Endodermal cell (in vitro differentiated cells): Measurements from ENCODE around the gene CLDND2. TPM values are rescaled to one million over a fixed set of nuclear protein-coding genes. Genes with fewer than 3 reads are reported as not detected.

Experiments
- DNase-seq: peaks from one replicate; pipeline ENCODE4 v3.0.0-alpha.2; 2017
- H3K27ac ChIP-seq: 2 replicates; pipeline ENCODE4 v1.5.1; 2013; ENCODE audit warnings: mild to moderate bottlenecking, low read depth, low read length, moderate library complexity
- H3K27me3 ChIP-seq: 2 replicates; pipeline ENCODE4 v1.6.1; 2013; ENCODE audit warnings: mild to moderate bottlenecking, low read length, moderate library complexity; ENCODE audit not compliant: insufficient read depth, control insufficient read depth, poor library complexity, severe bottlenecking
- H3K36me3 ChIP-seq: 2 replicates; pipeline ENCODE4 v1.7.0; 2013; ENCODE audit warnings: mild to moderate bottlenecking, low read length, moderate library complexity; ENCODE audit not compliant: control insufficient read depth, insufficient read depth
- H3K4me1 ChIP-seq: one replicate; pipeline ENCODE4 v1.7.0; 2013; ENCODE audit warnings: low read length; ENCODE audit not compliant: control insufficient read depth, insufficient read depth
- H3K4me3 ChIP-seq: 2 replicates; pipeline ENCODE4 v1.5.1; 2013; ENCODE audit warnings: mild to moderate bottlenecking, low read length, moderate library complexity
- H3K9ac ChIP-seq: 2 replicates; pipeline ENCODE4 v1.6.1; 2013; ENCODE audit warnings: mild to moderate bottlenecking, low read length, moderate library complexity; ENCODE audit not compliant: poor library complexity, severe bottlenecking; ENCODE audit errors: extremely low read depth
- H3K9me3 ChIP-seq: 2 replicates; pipeline ENCODE4 v1.6.1; 2013; ENCODE audit warnings: mild to moderate bottlenecking, low read length, moderate library complexity; ENCODE audit not compliant: control insufficient read depth
- H3K27ac Mint-ChIP-seq: 2 replicates; pipeline ENCODE4 v1.8.0; 2020; ENCODE audit warnings: mixed read lengths
- H3K27me3 Mint-ChIP-seq: 2 replicates; pipeline ENCODE4 v1.8.0; 2021; ENCODE audit warnings: mild to moderate bottlenecking, mixed read lengths; ENCODE audit not compliant: insufficient read depth
- H3K36me3 Mint-ChIP-seq: 2 replicates; pipeline ENCODE4 v1.8.0; 2020; ENCODE audit warnings: low read depth, mixed read lengths
- H3K4me1 Mint-ChIP-seq: 2 replicates; pipeline ENCODE4 v1.8.0; 2020; ENCODE audit warnings: mixed read lengths
- H3K4me3 Mint-ChIP-seq: 2 replicates; pipeline ENCODE4 v1.8.0; 2020; ENCODE audit warnings: mild to moderate bottlenecking, moderate library complexity, mixed read lengths
- H3K9me3 Mint-ChIP-seq: 2 replicates; pipeline ENCODE4 v1.8.0; 2020; ENCODE audit warnings: mild to moderate bottlenecking, mixed read lengths
- CTCF ChIP-seq: fragments of 200-600 bp; sonication (generic); conservative IDR thresholded peaks from 2 replicates; pipeline ENCODE4 v1.5.0; 2021; ENCODE audit warnings: antibody characterized with exemption, mild to moderate bottlenecking
- WGBS, 2 experiments: methylation state at CpG; one replicate each; pipeline versions ENCODE4 v1.1.5 to v1.1.7; 2013; ENCODE audit warnings: missing lambda C conversion rate in 2 of 2, mixed read lengths in 1 of 2; ENCODE audit not compliant: insufficient coverage in 1 of 2, insufficient read length in 1 of 2; 5-methylcytosine and 5-hydroxymethylcytosine counted together
- total RNA-seq, 2 donors: library from RNA; stranded (reverse); fragmentation: NEBNext Ultra II Directional in 1 of 2; extraction: Animal tissue kit (Norgen Biotek cat#: 25700) in 1 of 2; gene quantifications; 2 replicates in 1 of 2; 3 replicates in 1 of 2; pipeline ENCODE4 v1.2.1, GENCODE V29; 2021

Gene CLDND2
- total RNA-seq, 2 donors from 2014 or later = 1.3 to 2.5 TPM

DNA sequence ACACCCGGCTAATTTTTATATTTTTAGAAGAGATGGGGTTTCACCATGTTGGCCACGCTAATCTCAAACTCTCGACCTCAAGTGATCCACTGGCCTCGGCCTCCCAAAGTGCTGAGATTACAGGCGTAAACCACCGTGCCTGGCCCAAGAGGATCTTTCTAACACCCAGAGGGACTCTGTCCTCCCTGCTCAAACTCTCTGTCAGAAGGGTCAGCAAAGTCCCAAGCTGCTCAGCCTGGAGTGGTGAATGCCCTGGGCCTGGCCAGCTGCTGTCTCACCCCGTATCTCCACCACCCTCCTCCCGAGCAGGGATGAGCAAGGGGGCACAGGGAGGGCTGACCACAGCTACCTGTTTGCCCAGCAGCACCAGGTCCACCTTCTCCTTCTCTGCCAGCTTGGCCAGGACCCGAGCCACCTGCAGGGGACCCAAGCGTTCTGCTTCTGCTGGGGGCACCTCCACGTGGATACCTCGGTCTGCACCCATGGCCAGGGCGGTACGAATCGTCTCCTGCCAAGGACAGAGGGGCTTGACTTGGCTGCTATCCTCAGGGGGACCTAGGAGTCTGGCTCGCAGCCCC, 15.9 kb downstream of the CLDND2 start:
- TF ChIP-seq CTCF = no peak
- peaks cover 8% of the 10 kb centered on the region for H3K36me3 ChIP-seq

DNA sequence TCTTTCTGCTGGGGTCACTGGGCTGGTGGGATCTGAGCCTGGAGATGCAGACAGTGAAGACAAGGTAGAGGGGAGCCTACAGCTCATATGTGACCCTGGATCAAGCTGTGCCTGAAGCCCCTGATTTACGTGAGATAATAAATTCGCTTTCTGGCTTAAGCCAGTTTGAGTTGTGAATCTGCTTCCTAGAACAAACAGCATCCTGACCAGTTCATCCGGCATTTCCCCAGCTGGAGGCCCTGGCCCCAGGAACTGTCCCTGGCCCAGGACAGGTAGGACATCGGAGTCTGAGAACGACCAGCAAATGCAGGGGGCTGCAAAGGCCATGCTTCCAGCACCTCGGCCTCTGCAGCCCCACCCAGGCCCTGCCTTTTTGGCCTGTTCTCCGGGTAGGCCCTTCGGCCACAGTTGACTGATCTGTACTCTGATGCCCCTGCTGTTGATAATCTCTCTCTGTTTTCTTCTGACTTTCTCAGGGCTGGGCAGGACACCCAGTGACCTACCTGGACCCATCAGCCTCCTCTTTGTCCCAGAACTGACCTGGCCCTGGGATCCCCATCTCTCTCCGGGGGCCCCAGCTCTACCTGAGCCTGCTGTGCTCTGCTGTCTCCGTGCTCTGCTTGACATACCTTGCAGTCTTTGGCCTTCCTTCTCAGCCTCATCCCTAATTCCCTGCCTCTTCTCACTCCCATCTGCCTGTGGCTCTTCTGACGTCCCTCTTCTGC, 17.4 kb downstream of the CLDND2 start:
- H3K9ac ChIP-seq = no peak overlapping the region
- H3K36me3 Mint-ChIP-seq = peaks cover 31% of the 10 kb centered on the region
- peaks cover 5% of the 10 kb centered on the region for H3K4me1 ChIP-seq
- no peaks in the 10 kb centered on the region for H3K9me3 Mint-ChIP-seq
- no peaks in the 10 kb centered on the region for H3K27me3 ChIP-seq
- H3K9me3 ChIP-seq = no peaks in the 10 kb centered on the region
- WGBS, 2 experiments = 94 to 100% methylated on average over 8 to 11 of the region's 11 CpGs
- H3K4me3 ChIP-seq = no peak overlapping the region
- no peak overlapping the region for H3K27ac ChIP-seq
- H3K4me1 Mint-ChIP-seq = peaks cover 14% of the 10 kb centered on the region
- H3K36me3 ChIP-seq = peaks cover 8% of the 10 kb centered on the region
- DNase-seq = peak; percentile 31
- no peak overlapping the region for H3K4me3 Mint-ChIP-seq
- TF ChIP-seq CTCF = no peak
- no peak overlapping the region for H3K27ac Mint-ChIP-seq
- no peaks in the 10 kb centered on the region for H3K27me3 Mint-ChIP-seq

More for the DNA sequence above, 15.9 kb downstream of the CLDND2 start:
- no peaks in the 10 kb centered on the region for H3K27me3 Mint-ChIP-seq
- H3K36me3 Mint-ChIP-seq = peaks cover 30% of the 10 kb centered on the region
- no peaks in the 10 kb centered on the region for H3K27me3 ChIP-seq
- no peak overlapping the region for H3K27ac ChIP-seq
- H3K4me1 Mint-ChIP-seq = peaks cover 14% of the 10 kb centered on the region
- DNase-seq = peak; percentile 29
- H3K9me3 ChIP-seq = no peaks in the 10 kb centered on the region
- H3K4me3 Mint-ChIP-seq = no peak overlapping the region
- no peak overlapping the region for H3K4me3 ChIP-seq
- no peaks in the 10 kb centered on the region for H3K9me3 Mint-ChIP-seq
- H3K27ac Mint-ChIP-seq = no peak overlapping the region
- no peak overlapping the region for H3K9ac ChIP-seq
- peaks cover 5% of the 10 kb centered on the region for H3K4me1 ChIP-seq
- WGBS, 2 experiments = 94 to 97% methylated on average over 8 to 15 of the region's 16 CpGs

DNA sequence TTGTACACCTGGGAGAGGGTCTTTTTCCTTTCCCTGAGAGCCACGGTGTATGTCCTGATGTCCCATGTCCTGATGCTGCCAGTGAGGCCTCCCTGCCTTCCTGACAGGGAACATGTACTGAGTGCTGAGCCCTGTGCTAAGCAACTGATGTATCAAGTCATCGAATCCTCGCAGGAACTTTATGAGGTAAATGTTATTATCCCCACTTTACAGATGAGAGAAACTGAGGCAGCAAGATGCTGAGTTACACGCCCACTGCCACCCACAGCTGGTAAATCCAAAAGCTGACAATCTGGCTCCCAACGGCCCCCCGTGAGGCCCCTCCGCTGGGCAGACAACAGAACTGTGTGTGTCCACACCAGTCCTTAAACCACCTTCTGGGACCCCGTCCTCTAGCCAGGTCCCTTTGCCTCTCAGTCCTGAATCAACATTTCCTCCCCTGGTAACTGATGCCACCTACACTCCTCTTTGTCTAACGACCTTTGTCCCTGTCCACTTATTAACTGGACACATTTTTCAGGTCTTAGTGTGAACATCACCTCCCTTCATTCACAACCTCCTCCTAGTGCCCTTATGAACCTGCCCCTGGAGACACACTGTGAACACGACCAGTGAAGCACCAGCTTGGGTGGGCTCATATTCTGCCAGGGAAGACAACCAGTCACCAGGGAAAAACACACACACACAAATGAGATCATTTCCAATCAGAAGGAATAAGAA, 21.4 kb downstream of the CLDND2 start:
- DNase-seq = peak; percentile 29
- 89 to 100% methylated on average over 5 to 10 of the region's 10 CpGs for WGBS, 2 experiments

More for the DNA sequence above, 21.4 kb downstream of the CLDND2 start:
- Histone ChIP-seq H3K9me3 (no peaks in the 10 kb centered on the region), H3K4me1 (peaks cover 1% of the 10 kb centered on the region), H3K27ac (no peak overlapping the region), H3K4me3 (no peak overlapping the region), H3K27me3 (no peaks in the 10 kb centered on the region), H3K9ac (no peak overlapping the region), H3K36me3 (peaks cover 8% of the 10 kb centered on the region)
- Mint-ChIP-seq H3K27me3 (no peaks in the 10 kb centered on the region), H3K27ac (no peak overlapping the region), H3K9me3 (no peaks in the 10 kb centered on the region), H3K36me3 (peaks cover 40% of the 10 kb centered on the region), H3K4me3 (no peak overlapping the region), H3K4me1 (peaks cover 8% of the 10 kb centered on the region)
- TF ChIP-seq CTCF = no peak
